ENCODE results near the gene LRRC71. TPM values are rescaled to one million over a fixed set of nuclear protein-coding genes. Genes with fewer than 3 reads are reported as not detected.

Gene LRRC71
- total RNA-seq, 2 experiments from 2014 or later: not detected

DNA sequence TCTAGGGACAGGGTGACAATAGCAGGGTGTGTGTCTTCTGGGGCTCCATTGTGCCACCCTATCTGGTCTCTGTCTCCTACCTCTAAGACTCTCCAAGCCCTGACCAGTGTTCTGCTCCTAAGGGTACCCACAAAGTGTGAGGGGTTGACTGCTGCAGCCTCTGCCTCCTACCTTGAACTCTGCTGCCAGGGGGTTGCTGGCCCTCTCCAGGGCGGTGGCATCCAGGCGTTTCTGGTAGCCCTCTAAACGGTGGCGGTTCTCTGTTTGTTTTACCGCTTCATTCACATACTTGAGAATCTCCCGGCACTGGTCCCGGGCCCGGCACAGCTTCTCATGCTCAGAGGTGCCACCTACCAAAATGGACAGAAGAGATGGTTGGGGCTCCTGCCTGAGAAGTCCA, 24.4 kb downstream of the LRRC71 start:
- H3K4me1 Mint-ChIP-seq (ENCODE audit: low read depth): no peaks in the 10 kb centered on the region
- H3K9me3 Mint-ChIP-seq: no peaks in the 10 kb centered on the region

DNA sequence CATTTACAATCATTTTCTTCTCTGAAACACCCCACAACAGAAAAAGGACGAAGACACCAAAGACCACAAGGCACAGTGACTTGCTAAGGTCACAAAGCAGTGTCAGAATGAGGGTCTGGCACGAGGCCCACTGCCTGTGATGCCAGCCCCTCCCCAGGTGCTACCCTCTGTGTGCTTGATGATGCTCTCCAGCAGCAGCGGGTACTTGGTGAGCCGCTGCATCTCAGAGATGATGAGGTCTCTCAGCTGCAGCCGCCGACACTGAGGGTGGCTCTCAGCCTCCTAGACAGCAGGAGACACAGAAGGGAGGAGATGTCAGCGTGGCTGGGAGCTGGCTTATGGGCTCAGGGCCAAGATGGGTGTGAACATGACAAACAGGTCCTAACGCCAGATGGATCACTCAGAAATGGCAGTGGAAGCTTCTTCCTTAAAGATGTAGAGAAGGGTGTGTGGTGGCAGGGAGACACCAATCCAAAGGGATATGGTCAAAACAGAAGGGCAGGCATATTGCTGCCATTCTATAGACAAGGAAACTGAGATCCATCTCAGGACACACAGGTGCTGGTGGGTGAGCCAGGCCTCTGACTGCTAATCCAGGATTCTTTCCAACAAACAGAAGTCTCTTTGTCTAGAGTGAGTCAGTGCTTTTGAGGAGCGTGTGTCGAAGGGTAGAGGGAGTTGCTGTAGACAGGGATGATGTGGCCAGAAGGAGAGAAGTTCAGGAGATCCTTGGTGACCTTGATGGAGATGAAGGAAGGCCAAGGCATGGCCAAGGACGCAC, 25.6 kb downstream of the LRRC71 start:
- H3K4me3 Mint-ChIP-seq: no peak overlapping the region
- no peak overlapping the region for H3K27ac Mint-ChIP-seq
- POLR2A ChIA-PET: no interaction called here
- no peak for ATAC-seq (ENCODE audit: poor library complexity)
- Histone ChIP-seq H3K27ac (ENCODE audit: low read depth in 1 of 2, low read length in 2 of 2) (no peak overlapping the region), H3K27me3 (ENCODE audit: control insufficient read depth in 1 of 2, insufficient read depth in 2 of 2, low read length in 2 of 2) (no peaks in the 10 kb centered on the region), H3K4me3 (ENCODE audit: low read length) (no peak overlapping the region), H3K36me3 (ENCODE audit: insufficient read depth, low read length) (peaks cover 76% of the 10 kb centered on the region), H3K4me1 (ENCODE audit: insufficient read depth, low read length) (no peaks in the 10 kb centered on the region), H3K9me3 (ENCODE audit: control insufficient read depth in 1 of 2, insufficient read depth in 1 of 2, low read length in 2 of 2) (no peaks in the 10 kb centered on the region)
- H3K4me1 Mint-ChIP-seq (ENCODE audit: low read depth): no peaks in the 10 kb centered on the region
- intact Hi-C loops (cut with DNase I, micrococcal nuclease): no loop called here
- no peak for DNase-seq
- H3K36me3 Mint-ChIP-seq (ENCODE audit: low read depth): peaks cover 94% of the 10 kb centered on the region
- no peaks in the 10 kb centered on the region for H3K27me3 Mint-ChIP-seq
- H3K9me3 Mint-ChIP-seq: no peaks in the 10 kb centered on the region
- CTCF ChIA-PET: no interaction called here
- TF ChIP-seq, protein P1, sequence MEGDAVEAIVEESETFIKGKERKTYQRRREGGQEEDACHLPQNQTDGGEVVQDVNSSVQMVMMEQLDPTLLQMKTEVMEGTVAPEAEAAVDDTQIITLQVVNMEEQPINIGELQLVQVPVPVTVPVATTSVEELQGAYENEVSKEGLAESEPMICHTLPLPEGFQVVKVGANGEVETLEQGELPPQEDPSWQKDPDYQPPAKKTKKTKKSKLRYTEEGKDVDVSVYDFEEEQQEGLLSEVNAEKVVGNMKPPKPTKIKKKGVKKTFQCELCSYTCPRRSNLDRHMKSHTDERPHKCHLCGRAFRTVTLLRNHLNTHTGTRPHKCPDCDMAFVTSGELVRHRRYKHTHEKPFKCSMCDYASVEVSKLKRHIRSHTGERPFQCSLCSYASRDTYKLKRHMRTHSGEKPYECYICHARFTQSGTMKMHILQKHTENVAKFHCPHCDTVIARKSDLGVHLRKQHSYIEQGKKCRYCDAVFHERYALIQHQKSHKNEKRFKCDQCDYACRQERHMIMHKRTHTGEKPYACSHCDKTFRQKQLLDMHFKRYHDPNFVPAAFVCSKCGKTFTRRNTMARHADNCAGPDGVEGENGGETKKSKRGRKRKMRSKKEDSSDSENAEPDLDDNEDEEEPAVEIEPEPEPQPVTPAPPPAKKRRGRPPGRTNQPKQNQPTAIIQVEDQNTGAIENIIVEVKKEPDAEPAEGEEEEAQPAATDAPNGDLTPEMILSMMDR (IDR thresholded peaks at IDR 0.05): no peak

More for the DNA sequence above, 24.4 kb downstream of the LRRC71 start:
- no peak overlapping the region for H3K27ac ChIP-seq (ENCODE audit: low read depth in 1 of 2, low read length in 2 of 2)
- ATAC-seq (ENCODE audit: poor library complexity) (no peak), DNase-seq (no peak)
- POLR2A ChIA-PET: no interaction called here
- Mint-ChIP-seq H3K4me3 (no peak overlapping the region), H3K27me3 (no peaks in the 10 kb centered on the region), H3K36me3 (ENCODE audit: low read depth) (peaks cover 95% of the 10 kb centered on the region), H3K27ac (no peak overlapping the region)
- H3K4me3 ChIP-seq (ENCODE audit: low read length): no peak overlapping the region
- H3K9me3 ChIP-seq (ENCODE audit: control insufficient read depth in 1 of 2, insufficient read depth in 1 of 2, low read length in 2 of 2): no peaks in the 10 kb centered on the region
- intact Hi-C loops (cut with DNase I, micrococcal nuclease): no loop called here
- CTCF ChIA-PET: no interaction called here
- peaks cover 78% of the 10 kb centered on the region for H3K36me3 ChIP-seq (ENCODE audit: insufficient read depth, low read length)
- H3K4me1 ChIP-seq (ENCODE audit: insufficient read depth, low read length): no peaks in the 10 kb centered on the region
- TF ChIP-seq, protein P1 (IDR thresholded peaks at IDR 0.05): no peak
- H3K27me3 ChIP-seq (ENCODE audit: control insufficient read depth in 1 of 2, insufficient read depth in 2 of 2, low read length in 2 of 2): no peaks in the 10 kb centered on the region

DNA sequence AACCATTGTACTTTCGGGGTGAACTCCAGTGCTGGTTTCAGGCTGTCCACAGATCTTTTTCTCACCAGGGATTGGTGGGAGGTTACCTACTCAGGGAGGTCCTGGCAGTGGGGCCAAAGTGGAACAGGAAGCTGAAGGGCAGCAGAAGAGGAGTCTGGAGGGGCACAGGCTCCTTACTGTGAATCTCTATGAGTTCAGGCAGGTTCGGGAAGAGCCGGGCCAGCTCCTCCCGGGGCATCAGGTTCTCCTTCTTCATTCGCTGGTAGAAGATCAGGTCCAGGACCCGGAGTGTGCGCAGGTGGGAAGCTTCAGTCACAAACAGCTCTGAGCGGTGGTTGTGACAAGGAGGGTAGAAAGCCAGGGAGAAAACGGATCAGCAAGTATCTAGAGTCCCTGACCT, 26.7 kb downstream of the LRRC71 start:
- ChIA-PET POLR2A (no interaction called here), CTCF (no interaction called here)
- H3K4me3 ChIP-seq (ENCODE audit: low read length): no peak overlapping the region
- H3K27me3 Mint-ChIP-seq: no peaks in the 10 kb centered on the region
- TF ChIP-seq, protein P1 (IDR thresholded peaks at IDR 0.05): no peak
- no peaks in the 10 kb centered on the region for H3K4me1 ChIP-seq (ENCODE audit: insufficient read depth, low read length)
- no peak for DNase-seq
- H3K4me3 Mint-ChIP-seq: no peak overlapping the region
- no peaks in the 10 kb centered on the region for H3K9me3 Mint-ChIP-seq
- no peak overlapping the region for H3K27ac ChIP-seq (ENCODE audit: low read depth in 1 of 2, low read length in 2 of 2)
- H3K9me3 ChIP-seq (ENCODE audit: control insufficient read depth in 1 of 2, insufficient read depth in 1 of 2, low read length in 2 of 2): no peaks in the 10 kb centered on the region
- no peak for ATAC-seq (ENCODE audit: poor library complexity)
- peaks cover 75% of the 10 kb centered on the region for H3K36me3 ChIP-seq (ENCODE audit: insufficient read depth, low read length)
- no peaks in the 10 kb centered on the region for H3K27me3 ChIP-seq (ENCODE audit: control insufficient read depth in 1 of 2, insufficient read depth in 2 of 2, low read length in 2 of 2)
- intact Hi-C loops (cut with DNase I, micrococcal nuclease): no loop called here
- H3K4me1 Mint-ChIP-seq (ENCODE audit: low read depth): no peaks in the 10 kb centered on the region
- H3K27ac Mint-ChIP-seq: no peak overlapping the region
- peaks cover 94% of the 10 kb centered on the region for H3K36me3 Mint-ChIP-seq (ENCODE audit: low read depth)
